Measurements from ENCODE around the gene TOMM70.
"Not testable (repeated sequence)": the region's sequence is repeated elsewhere in the genome, so short reads cannot be mapped to it uniquely, and the experiment has no call there.

TOMM70 gene

DNA sequence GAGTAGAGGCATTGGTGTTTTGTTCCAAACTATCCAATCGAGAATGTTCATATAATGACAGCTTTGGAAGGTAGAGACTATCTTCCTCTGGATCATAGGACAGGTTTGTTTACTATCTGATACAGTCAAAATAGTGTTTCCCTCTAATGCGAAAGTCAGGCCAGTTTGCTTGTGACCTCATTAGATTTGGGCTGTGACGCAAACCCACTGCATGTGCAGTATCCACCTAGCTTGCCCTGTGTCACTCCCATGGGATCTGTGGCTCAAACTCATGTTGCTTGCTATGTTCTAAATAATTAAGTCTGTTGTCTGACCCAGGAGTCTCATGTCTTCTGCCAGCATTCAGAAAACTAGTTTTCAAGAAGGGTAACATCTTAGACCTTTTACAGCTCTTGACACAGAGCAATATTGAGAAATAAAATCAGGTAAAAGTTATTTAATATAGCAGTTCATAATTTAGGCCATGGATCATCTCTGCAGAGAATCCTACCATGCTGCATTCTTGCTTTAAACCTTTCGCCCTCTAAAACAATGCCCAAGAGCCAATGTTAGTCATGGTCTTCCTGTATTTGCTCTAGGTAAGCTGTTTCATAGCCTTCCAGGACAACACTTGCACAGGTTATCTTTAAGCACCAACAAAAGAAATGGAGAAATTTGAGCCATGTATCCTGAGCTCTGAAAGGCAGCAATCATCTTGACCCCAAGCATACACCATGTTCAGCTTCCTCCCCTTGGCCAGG is 40.0 kb downstream of the TOMM70 start:
- TF ChIP-seq, protein P1, sequence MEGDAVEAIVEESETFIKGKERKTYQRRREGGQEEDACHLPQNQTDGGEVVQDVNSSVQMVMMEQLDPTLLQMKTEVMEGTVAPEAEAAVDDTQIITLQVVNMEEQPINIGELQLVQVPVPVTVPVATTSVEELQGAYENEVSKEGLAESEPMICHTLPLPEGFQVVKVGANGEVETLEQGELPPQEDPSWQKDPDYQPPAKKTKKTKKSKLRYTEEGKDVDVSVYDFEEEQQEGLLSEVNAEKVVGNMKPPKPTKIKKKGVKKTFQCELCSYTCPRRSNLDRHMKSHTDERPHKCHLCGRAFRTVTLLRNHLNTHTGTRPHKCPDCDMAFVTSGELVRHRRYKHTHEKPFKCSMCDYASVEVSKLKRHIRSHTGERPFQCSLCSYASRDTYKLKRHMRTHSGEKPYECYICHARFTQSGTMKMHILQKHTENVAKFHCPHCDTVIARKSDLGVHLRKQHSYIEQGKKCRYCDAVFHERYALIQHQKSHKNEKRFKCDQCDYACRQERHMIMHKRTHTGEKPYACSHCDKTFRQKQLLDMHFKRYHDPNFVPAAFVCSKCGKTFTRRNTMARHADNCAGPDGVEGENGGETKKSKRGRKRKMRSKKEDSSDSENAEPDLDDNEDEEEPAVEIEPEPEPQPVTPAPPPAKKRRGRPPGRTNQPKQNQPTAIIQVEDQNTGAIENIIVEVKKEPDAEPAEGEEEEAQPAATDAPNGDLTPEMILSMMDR (IDR thresholded peaks at IDR 0.05; ENCODE audit: low read depth, low read length): no peak
- in situ Hi-C loops (cut with HindIII; ENCODE audit: low sequenced_read_pairs): no loop called here
- H3K4me3 ChIP-seq (ENCODE audit: low read depth, low read length): no peak overlapping the region
- no peak for DNase-seq (ENCODE audit: low read depth, low spot score)

DNA sequence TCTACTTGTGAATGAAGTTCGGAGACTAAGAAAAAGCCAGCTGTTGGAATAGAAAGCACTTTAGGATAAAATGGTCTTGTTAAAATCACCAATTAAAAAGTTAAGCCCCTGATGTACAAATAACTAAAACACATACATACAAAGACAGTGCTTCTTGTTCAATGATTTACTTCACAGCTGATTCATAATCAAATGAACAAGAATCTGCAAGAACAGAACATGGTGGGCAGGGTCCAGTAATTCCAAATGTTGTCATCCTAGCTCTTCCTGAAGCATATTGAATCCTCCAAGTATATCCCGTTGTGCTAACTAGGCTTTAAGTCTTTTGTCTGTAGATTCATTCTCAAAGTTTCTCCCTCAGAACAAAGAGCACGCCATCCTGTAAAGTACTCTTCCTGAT is 41.9 kb downstream of the TOMM70 start:
- no peak overlapping the region for H3K4me3 ChIP-seq (ENCODE audit: low read depth, low read length)
- no peak for DNase-seq (ENCODE audit: low read depth, low spot score)
- in situ Hi-C loops (cut with HindIII; ENCODE audit: low sequenced_read_pairs): no loop called here
- TF ChIP-seq, protein P1 (IDR thresholded peaks at IDR 0.05; ENCODE audit: low read depth, low read length): no peak

DNA sequence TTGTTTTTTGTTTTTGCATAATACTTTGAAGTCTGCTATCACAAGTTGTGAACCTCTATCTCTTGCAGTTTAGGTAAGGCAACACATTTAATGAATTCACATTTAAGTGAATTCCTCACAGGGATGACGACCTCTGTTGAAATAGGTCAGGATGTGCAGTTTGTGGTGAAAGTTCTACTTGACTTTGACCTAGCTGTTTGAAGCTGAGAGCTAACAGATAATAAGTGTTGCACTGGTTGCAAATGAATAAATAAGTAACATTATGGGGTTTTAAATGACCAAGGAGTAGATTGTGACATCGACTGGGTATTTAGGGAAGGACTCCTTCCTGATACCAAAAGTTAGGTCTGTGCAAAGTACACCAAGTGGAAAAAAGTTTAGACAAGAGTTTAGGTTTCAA is 42.5 kb downstream of the TOMM70 start:
- DNase-seq (ENCODE audit: low read depth, low spot score): no peak
- TF ChIP-seq, protein P1 (IDR thresholded peaks at IDR 0.05; ENCODE audit: low read depth, low read length): no peak
- in situ Hi-C loops (cut with HindIII; ENCODE audit: low sequenced_read_pairs): no loop called here
- no peak overlapping the region for H3K4me3 ChIP-seq (ENCODE audit: low read depth, low read length)

DNA sequence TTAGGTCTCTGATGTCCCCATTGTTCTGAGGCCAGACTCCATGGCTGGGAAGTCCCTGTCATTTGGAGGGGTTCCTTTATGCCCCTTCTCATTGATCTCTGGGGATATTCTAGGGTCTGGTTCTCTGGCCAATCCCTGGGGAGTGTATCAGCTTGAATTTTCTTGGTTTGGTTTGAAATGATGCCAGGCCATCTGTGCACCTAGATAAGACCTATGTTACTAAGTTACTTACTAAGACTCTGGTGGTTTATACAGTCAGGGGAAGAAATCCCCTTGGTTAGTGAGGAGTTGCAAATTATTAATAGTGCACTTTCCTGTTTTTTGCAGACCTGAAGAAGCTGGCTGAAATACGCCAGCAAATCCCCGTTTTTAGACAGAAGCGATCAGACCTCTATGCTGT is 46.0 kb downstream of the TOMM70 start:
- peak; percentile 45 for DNase-seq (ENCODE audit: low read depth, low spot score)

DNA sequence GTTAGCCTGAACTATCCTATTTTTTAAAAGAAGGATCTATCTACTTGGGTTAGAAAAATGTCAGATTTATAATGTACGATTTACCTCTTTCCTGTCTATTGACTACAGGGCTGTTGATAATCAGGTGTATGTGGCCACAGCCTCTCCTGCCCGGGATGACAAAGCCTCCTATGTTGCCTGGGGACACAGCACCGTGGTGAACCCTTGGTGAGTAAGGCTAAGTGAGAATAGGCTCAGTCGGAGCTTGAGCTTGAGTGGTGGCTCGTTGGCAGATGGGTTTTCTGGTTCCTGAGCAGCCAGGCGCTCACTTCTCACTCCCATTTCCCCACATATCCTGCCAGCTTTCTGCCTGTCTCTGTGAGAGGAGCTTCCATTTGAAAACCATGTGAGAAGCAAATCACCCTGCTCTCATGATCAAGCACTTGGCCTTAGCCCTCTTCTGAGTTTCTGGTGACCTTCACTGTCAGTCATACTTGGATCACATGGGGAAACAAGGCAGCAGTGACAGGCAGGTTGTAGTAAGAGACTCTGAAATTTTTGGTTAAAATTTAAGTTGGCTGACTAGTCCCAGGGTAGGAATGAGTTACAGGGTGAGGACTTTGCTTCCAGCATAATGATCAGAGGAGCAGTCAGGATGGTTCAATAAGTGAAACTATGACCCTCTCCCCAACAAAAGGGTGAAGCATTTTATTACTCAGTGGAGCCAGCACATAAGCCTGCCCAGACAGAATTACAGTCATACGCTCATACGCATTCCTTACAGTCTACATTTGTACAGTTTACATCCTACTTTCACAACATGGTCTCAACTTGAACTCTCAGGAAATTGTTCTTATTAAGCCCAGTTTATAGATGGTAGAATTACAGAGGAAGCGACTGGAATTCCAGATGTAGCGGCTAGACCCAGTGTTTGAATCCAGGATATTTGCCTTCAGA is 48.3 kb downstream of the TOMM70 start:
- H3K4me3 ChIP-seq (ENCODE audit: low read depth, low read length): no peak overlapping the region
- in situ Hi-C loops (cut with HindIII; ENCODE audit: low sequenced_read_pairs): no loop called here
- no peak for DNase-seq (ENCODE audit: low read depth, low spot score)
- TF ChIP-seq, protein P1 (IDR thresholded peaks at IDR 0.05; ENCODE audit: low read depth, low read length): no peak

More for the DNA sequence above, 46.0 kb downstream of the TOMM70 start:
- TF ChIP-seq, protein P1 (IDR thresholded peaks at IDR 0.05; ENCODE audit: low read depth, low read length): no peak
- in situ Hi-C loops (cut with HindIII; ENCODE audit: low sequenced_read_pairs): no loop called here
- H3K4me3 ChIP-seq (ENCODE audit: low read depth, low read length): no peak overlapping the region

DNA sequence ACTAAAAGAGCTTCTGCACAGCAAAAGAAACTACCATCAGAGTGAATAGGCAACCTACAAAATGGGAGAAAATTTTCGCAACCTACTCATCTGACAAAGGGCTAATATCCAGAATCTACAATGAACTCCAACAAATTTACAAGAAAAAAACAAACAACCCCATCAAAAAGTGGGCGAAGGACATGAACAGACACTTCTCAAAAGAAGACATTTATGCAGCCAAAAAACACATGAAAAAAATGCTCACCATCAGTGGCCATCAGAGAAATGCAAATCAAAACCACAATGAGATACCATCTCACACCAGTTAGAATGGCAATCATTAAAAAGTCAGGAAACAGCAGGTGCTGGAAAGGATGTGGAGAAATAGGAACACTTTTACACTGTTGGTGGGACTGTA is 49.1 kb downstream of the TOMM70 start:
- DNase-seq (ENCODE audit: low read depth, low spot score); H3K4me3 ChIP-seq (ENCODE audit: low read depth, low read length); in situ Hi-C loops (cut with HindIII; ENCODE audit: low sequenced_read_pairs): not testable (repeated sequence)

DNA sequence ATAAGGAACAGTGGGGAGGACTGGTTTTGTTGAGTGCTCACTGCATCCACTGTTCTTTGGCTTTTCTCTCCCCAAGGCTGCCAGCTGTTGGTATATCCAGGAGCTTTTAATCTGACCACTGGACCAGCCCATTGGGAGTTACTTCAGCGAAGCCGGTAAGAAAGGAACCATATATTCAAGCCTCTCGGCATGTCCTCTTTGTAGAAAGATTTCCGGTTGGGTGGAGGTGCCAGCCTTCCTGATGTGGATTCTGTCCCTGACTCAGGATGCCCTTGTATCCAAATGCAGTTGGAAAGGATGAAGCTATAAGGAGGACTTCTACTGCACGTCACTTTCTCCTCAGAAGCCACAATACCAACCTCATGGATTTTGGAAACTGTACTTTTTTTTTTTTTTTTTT is 52.2 kb downstream of the TOMM70 start:
- in situ Hi-C loops (cut with HindIII; ENCODE audit: low sequenced_read_pairs): no loop called here
- H3K4me3 ChIP-seq (ENCODE audit: low read depth, low read length): no peak overlapping the region
- TF ChIP-seq, protein P1 (IDR thresholded peaks at IDR 0.05; ENCODE audit: low read depth, low read length): no peak
- DNase-seq (ENCODE audit: low read depth, low spot score): no peak
